NOMO-1 treated with dmso at 0.1 percent for 144 hours (cell line): Measurements from ENCODE around the gene LRRC28.
"Not testable (repeated sequence)": the region's sequence is repeated elsewhere in the genome, so short reads cannot be mapped to it uniquely, and the experiment has no call there.

Source experiments
- DNase-seq: peaks from one replicate; lab custom pipeline; 2025; ENCODE audit not compliant: unreplicated experiment; lab: John Stamatoyannopoulos, UW

LRRC28 gene

GRCh38 chr15:99390667-99391066 is 139.4 kb downstream of the LRRC28 start:
- DNase-seq, result no peak

GRCh38 chr15:99393641-99394040 is 142.4 kb downstream of the LRRC28 start:
- no peak for DNase-seq

GRCh38 chr15:99396375-99396774 is 145.1 kb downstream of the LRRC28 start:
- no peak for DNase-seq

DNA sequence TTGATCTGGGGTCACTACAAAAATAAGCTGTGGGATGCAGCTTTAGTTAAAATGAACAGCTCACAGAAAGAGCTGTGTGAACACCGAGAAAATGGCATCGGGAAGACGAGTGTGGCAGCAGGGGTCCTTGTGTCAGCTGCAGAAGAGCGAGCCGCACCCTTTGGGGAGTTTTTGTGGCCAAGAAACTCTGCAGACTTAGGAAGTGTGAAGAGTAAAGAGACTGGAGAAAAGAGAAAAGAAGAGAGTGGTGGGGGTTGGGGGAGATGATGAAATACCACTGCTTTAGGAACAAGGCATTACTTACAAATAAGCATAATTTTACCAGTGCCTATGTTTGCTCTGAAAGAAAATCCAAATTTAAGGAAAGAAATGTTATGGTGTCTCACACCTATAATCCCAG is 147.8 kb downstream of the LRRC28 start:
- no peak for DNase-seq

GRCh38 chr15:99399618-99400017 is 148.3 kb downstream of the LRRC28 start:
- no peak for DNase-seq

DNA sequence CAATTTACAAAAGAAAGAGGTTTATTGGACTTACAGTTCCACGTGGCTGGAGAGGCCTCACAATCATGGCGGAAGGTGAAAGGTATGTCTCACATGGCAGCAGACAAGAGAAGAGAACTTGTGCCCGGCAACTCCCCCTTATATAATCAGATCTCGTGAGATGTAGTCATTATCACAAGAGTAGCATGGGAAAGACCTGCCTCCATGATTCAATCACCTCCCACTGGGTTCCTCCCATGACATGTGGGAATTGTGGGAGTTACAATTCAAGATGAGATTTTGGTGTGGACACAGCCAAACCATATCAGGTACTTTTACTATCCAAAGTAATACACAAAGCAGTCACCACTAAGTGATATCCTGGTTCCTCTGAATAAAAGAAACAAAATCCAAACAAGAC is 149.9 kb downstream of the LRRC28 start:
- not testable (repeated sequence) for DNase-seq

GRCh38 chr15:99402014-99402729 is 150.9 kb downstream of the LRRC28 start:
- no peak for DNase-seq

DNA sequence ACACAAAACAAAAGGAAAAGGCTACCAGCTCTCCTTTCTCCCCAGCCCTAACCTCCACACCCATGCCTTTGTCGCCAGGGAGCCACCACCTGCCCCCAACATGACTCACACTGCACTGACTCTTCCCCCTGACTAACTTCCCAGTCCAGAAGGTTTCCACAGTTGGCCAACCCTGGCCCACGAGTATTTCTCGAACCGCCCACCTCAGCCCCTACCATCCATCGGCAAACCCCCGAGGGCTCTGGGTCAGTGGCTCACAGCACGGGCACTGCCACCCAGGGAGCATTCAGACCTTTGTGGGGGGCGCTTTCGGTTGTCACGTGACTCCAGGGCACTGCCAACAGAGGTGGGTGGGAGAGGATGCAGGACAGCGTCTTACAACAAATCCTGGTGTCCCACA is 152.3 kb downstream of the LRRC28 start:
- no peak for DNase-seq

GRCh38 chr15:99404454-99404853 is 153.2 kb downstream of the LRRC28 start:
- no peak for DNase-seq

- no peak for DNase-seq
Measured at GRCh38 chr15:99406120-99406519, 154.8 kb downstream of the LRRC28 start.

DNA sequence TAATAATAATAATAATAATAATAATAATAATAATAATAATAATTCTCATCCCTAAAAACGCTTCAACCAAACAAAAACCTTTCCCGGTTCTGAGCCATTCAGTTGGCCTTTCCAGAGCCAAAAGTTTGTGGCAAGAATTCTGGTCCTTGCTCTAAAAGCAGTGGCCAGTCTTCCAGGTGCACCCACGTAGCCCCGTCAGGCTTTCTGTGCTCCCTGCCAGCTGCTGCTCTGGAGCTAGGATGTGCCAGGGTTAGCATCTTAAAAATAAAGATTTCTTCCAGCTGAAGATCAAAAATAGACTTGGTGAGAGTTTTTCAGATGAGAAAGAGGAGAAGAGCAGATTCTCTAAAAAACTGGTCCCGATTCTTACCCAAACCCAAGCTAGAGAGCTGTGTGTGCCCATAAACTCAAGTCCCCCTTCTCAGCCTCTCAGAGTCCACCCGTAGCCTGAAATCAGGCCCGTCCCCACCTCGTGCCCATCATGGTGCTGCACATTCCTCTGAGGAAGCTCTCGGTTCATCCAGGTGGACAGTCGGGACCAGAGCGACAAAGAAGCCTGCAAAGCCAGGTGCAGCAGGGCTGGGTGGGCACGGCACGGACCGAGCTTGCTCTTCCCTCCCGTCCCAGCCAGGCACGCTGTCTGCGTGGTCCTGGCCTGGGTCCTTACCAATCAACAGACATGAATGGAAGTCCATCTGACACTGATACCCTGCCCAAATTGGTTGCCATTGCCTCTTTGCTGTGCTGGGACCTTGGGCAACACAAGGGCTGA is 155.6 kb downstream of the LRRC28 start:
- DNase-seq, result no peak

GRCh38 chr15:99407716-99408115 is 156.4 kb downstream of the LRRC28 start:
- DNase-seq, result no peak

GRCh38 chr15:99408236-99409096 is 157.2 kb downstream of the LRRC28 start:
- DNase-seq, result no peak

DNA sequence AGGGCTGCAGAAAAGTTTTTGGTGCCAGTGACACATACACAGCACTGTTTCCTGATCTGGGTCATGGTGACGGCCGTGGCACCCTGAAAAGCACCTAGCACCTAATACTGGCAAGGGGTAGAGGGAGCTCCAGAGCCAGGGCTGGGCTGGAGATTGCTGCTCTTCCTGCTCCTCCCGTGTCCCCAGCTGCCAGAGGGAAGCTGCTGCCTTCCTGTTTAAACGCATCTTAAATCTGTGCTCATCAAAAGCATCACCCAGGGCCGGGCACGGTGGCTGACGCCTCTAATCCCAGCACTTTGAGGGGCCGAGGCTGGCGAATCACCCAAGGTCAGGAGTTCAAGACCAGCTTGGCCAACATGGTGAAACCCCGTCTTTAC is 157.8 kb downstream of the LRRC28 start:
- DNase-seq, result no peak

DNA sequence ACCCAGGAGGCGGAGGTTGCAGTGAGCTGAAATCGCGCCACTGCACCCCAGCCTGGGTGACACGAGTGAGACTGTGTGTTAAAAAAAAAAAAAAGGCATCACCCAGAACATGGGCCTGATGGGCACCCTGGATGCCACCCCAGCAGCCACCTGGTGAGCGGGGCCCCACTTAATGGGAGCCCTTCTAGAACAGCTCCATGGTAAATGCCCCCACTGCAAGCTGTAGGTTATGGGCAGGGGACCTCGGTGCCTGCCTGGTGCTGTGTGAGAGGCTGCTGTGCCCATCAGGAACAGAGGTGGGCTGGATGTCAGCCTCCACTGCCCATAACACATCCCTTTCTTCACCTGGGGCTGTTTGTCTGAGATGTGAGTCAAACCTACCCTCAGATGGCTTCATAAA is 158.3 kb downstream of the LRRC28 start:
- DNase-seq, result no peak

DNA sequence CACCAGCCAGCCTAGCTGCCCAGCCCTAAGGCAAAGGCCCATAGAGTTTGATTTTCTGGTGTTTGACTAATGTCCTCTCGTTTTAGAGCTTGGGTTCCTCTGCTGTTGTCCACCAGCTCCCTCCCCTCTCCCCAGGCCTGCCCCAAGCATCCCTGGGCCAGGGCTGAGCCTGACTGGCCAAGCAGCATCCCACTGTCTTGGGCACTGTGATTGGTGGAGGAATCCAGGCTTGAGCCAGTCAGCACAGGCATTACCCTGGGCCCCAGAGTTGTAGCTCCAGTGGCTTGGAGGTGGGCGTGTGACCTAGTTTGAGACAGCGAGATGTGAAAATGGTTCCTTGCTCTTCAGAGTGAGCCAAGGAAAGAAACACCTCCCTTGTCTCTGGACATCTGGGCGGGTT is 159.2 kb downstream of the LRRC28 start:
- no peak for DNase-seq

DNA sequence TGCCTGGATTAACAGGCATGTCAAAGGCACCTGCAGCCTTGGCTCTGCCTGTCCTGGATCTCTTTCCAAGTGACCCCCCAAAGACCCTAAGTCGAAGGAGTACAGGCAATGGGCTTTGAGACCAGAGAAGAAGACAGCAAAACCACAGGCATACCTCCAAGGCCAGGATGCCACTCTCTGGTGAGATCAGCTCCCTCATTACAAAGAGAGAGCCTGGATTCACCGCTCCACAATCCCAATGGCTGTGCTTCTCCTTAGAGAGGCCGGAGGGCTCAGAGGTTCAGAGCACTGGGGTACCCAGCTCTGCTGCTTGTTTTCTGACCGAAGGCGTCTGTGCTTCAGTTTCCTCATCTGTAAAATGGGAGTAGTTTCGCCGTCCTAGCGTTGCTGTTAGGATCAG is 160.0 kb downstream of the LRRC28 start:
- no peak for DNase-seq

GRCh38 chr15:99412082-99412481 is 160.8 kb downstream of the LRRC28 start:
- no peak for DNase-seq

DNA sequence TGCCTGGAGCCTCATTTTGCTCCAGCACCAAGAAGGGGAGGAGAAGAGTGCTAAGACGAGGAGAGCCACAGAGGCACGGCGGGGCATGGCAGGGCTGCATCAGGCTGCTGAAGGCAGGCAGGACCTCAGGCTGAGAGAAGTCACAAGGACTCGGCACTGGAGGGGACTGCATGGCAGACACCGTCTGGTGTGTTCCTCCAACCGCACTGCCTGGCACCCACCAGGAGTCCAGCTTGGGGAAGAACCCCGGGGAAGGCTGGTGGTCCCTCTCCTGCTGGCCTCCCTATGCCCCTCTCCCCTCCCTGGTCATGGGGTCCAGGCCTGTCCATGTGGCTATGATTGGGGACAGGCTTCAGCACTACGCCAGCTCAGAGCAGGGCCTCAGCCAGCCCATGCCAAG is 161.3 kb downstream of the LRRC28 start:
- DNase-seq, result no peak

- no peak for DNase-seq
Measured at GRCh38 chr15:99413955-99414754, 162.9 kb downstream of the LRRC28 start.
